A549 treated with Mapracorat at 1 μM for 4 hours (cell line): Measurements from ENCODE around the gene ACTN3. TPM values are rescaled to one million over a fixed set of nuclear protein-coding genes. Genes with fewer than 3 reads are reported as not detected.

Experiments
- total RNA-seq: library from RNA; stranded (reverse); fragments of 200-300 nt; extraction: Qiagen RNA extraction; gene quantifications from 5 replicates; pipeline ENCODE4 v1.2.3, GENCODE V29; 2022

ACTN3 gene
- not detected in 5 replicates for total RNA-seq

GRCh38 chr11:66546368-66546965 is at the start of gene ACTN3:
Gene ACTN3 (plus strand): TSS chr11:66546903. CDS start chr11:66546938, 35 bp downstream.

GRCh38 chr11:66510271-66510989 is 36.3 kb upstream of the ACTN3 start, which contains the start of gene BBS1:
Gene BBS1 (plus strand): TSS chr11:66510635. CDS start chr11:66510660, 25 bp downstream.

GRCh38 chr11:66545701-66546367 is 869 bp upstream of the ACTN3 start, which contains the start of gene ZDHHC24:
Gene ZDHHC24 (minus strand): TSS chr11:66546048. CDS start chr11:66546003, 45 bp downstream.

GRCh38 chr11:66568124-66568916 is 21.6 kb downstream of the ACTN3 start, which contains the start of gene CTSF:
Gene CTSF (minus strand): TSS chr11:66568606. CDS start chr11:66568486, 120 bp downstream.

GRCh38 chr11:66592457-66593302 is 46.0 kb downstream of the ACTN3 start, which contains the start of the genes CCDC87 and CCS:
Gene CCDC87 (minus strand): TSS chr11:66593063. CDS start chr11:66593015, 48 bp downstream.
Gene CCS (plus strand): TSS chr11:66593185. CDS start chr11:66593262, 77 bp downstream.

Other genes starting within 250 kb of the ACTN3 start
- gene CD248, start 229.9 kb upstream of the ACTN3 start, total RNA-seq: not detected in 5 replicates
- gene RIN1, start 210.5 kb upstream of the ACTN3 start, total RNA-seq: 23.9 to 37.3 TPM (median 32.9 TPM) in 5 replicates
- 74.1 to 98.9 TPM (median 84.5 TPM) in 5 replicates for gene BRMS1, start 201.8 kb upstream of the ACTN3 start, total RNA-seq
- gene B4GAT1, start 199.3 kb upstream of the ACTN3 start, total RNA-seq: 12.7 to 20.1 TPM (median 17.5 TPM) in 5 replicates
- 6.4 to 7.5 TPM (median 6.8 TPM) in 5 replicates for gene SLC29A2, start 175.1 kb upstream of the ACTN3 start, total RNA-seq
- not detected in 5 replicates for gene NPAS4, start 125.9 kb upstream of the ACTN3 start, total RNA-seq
- gene MRPL11, start 108.1 kb upstream of the ACTN3 start, total RNA-seq: 96.7 to 118 TPM (median 111 TPM) in 5 replicates
- 3.6 to 5.6 TPM (median 5.1 TPM) in 5 replicates for gene PELI3, start 80.0 kb upstream of the ACTN3 start, total RNA-seq
- 52.7 to 59.0 TPM (median 57.5 TPM) in 5 replicates for gene DPP3, start 66.5 kb upstream of the ACTN3 start, total RNA-seq
- 8.2 to 11.7 TPM (median 9.5 TPM) in 5 replicates for gene BBS1, start 36.3 kb upstream of the ACTN3 start, total RNA-seq
- gene ZDHHC24, start 855 bp upstream of the ACTN3 start, total RNA-seq: 6.2 to 14.4 TPM (median 13.6 TPM) in 5 replicates
- 30.3 to 40.9 TPM (median 33.5 TPM) in 5 replicates for gene CTSF, start 21.7 kb downstream of the ACTN3 start, total RNA-seq
- gene CCDC87, start 46.2 kb downstream of the ACTN3 start, total RNA-seq: 0.60 to 0.67 TPM (median 0.63 TPM) in 5 replicates
- gene CCS, start 46.3 kb downstream of the ACTN3 start, total RNA-seq: 26.2 to 30.7 TPM (median 27.4 TPM) in 5 replicates
- gene RBM14, start 69.7 kb downstream of the ACTN3 start, total RNA-seq: 63.5 to 82.0 TPM (median 66.9 TPM) in 5 replicates
- 128 to 156 TPM (median 136 TPM) in 5 replicates for gene RBM4, start 91.8 kb downstream of the ACTN3 start, total RNA-seq
- gene RBM4B, start 131.0 kb downstream of the ACTN3 start, total RNA-seq: 17.6 to 22.3 TPM (median 19.3 TPM) in 5 replicates
- gene SPTBN2, start 182.3 kb downstream of the ACTN3 start, total RNA-seq: 8.7 to 10.7 TPM (median 9.7 TPM) in 5 replicates